ENCODE data around the gene ENKUR.

ENKUR gene

GRCh38 chr10:25048450-25048849, 32.5 kb upstream of the ENKUR start:
- Histone ChIP-seq H3K36me3 (ENCODE audit: insufficient read depth, low read length) (no peaks in the 10 kb centered on the region), H3K9ac (ENCODE audit: low read depth, low read length) (no peak overlapping the region), H3K4me3 (ENCODE audit: low read length) (no peak overlapping the region), H3K4me1 (ENCODE audit: control insufficient read depth, insufficient read depth, low read length) (peaks cover 8% of the 10 kb centered on the region), H3K4me2 (ENCODE audit: low read length) (no peak overlapping the region), H3K9me3 (replicated peaks; ENCODE audit: low read length) (no peaks in the 10 kb centered on the region), H3K27me3 (ENCODE audit: control insufficient read depth, insufficient read depth, low read length) (peaks cover 7% of the 10 kb centered on the region)

DNA sequence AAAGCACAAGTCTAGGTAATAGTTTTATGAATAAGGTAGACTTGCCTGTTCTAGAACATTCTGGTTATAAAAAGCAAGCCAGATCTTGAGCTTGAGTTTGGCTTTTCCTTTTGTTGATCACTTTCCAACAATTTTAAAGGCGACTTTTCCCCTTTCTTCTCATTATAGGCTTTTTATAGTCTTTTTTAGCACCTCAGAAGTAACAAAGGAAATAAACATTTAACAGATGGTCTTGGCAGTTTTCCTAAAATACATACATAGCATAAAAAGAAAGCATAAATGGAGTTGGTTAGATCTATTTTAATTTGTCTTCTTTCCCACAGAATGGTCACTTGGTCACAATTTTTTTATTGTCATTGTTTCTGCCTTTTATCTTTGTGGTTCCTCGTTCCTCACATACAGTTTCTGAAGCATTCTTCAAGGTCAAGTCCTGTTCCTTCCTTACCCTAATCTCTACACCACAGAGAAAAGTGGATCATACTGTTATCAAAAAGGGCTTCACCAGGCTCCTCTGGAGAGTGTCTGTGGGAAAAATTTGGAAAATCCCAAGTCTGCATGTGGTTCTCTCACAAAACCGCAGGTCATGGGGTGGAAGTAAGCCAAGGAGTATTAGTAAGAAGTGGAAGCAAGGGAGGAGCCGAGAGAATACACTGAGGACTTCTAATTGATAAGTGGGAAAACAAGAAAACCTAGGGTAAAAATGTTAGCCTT, 31.8 kb upstream of the ENKUR start:
- H3K27me3 ChIP-seq (ENCODE audit: control insufficient read depth, insufficient read depth, low read length) = peaks cover 7% of the 10 kb centered on the region

GRCh38 chr10:25047088-25047487, 31.1 kb upstream of the ENKUR start:
- Histone ChIP-seq H3K9ac (ENCODE audit: low read depth, low read length) (no peak overlapping the region), H3K4me1 (ENCODE audit: control insufficient read depth, insufficient read depth, low read length) (peaks cover 8% of the 10 kb centered on the region), H3K36me3 (ENCODE audit: insufficient read depth, low read length) (no peaks in the 10 kb centered on the region), H3K9me3 (replicated peaks; ENCODE audit: low read length) (no peaks in the 10 kb centered on the region), H3K4me3 (ENCODE audit: low read length) (no peak overlapping the region), H3K4me2 (ENCODE audit: low read length) (no peak overlapping the region), H3K27me3 (ENCODE audit: control insufficient read depth, insufficient read depth, low read length) (peaks cover 7% of the 10 kb centered on the region)

More for the DNA sequence above, 31.8 kb upstream of the ENKUR start:
- H3K9ac ChIP-seq (ENCODE audit: low read depth, low read length) = no peak overlapping the region
- no peak overlapping the region for H3K4me3 ChIP-seq (ENCODE audit: low read length)
- peaks cover 8% of the 10 kb centered on the region for H3K4me1 ChIP-seq (ENCODE audit: control insufficient read depth, insufficient read depth, low read length)
- no peak overlapping the region for H3K4me2 ChIP-seq (ENCODE audit: low read length)
- no peaks in the 10 kb centered on the region for H3K9me3 ChIP-seq (replicated peaks; ENCODE audit: low read length)
- H3K36me3 ChIP-seq (ENCODE audit: insufficient read depth, low read length) = no peaks in the 10 kb centered on the region

GRCh38 chr10:25046641-25047040, 30.7 kb upstream of the ENKUR start:
- H3K27me3 ChIP-seq (ENCODE audit: control insufficient read depth, insufficient read depth, low read length) = peaks cover 7% of the 10 kb centered on the region
- no peaks in the 10 kb centered on the region for H3K9me3 ChIP-seq (replicated peaks; ENCODE audit: low read length)
- no peak overlapping the region for H3K4me3 ChIP-seq (ENCODE audit: low read length)
- no peak overlapping the region for H3K9ac ChIP-seq (ENCODE audit: low read depth, low read length)
- peaks cover 8% of the 10 kb centered on the region for H3K4me1 ChIP-seq (ENCODE audit: control insufficient read depth, insufficient read depth, low read length)
- no peaks in the 10 kb centered on the region for H3K36me3 ChIP-seq (ENCODE audit: insufficient read depth, low read length)
- no peak overlapping the region for H3K4me2 ChIP-seq (ENCODE audit: low read length)

DNA sequence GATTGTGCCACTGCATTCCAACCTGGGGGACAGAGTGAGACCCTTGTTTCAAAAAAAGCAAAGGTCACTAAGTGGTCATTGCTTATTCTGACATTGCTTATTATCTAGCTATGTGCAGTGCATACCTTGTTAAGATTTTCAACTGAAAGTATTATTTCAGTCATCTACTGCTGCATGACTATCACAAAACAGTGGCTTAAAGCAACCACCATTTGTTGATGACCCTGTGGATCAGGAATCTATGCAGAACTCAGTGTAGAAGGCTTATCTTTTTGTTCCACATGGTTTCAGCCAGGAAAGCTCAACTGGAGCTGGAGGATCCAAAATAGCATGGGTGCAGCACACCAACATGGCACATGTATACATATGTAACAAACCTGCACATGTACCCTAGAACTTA, 23.6 kb upstream of the ENKUR start:
- H3K9me3 ChIP-seq (replicated peaks; ENCODE audit: low read length) = no peaks in the 10 kb centered on the region
- H3K4me2 ChIP-seq (ENCODE audit: low read length) = no peak overlapping the region
- peaks cover 6% of the 10 kb centered on the region for H3K27me3 ChIP-seq (ENCODE audit: control insufficient read depth, insufficient read depth, low read length)
- H3K9ac ChIP-seq (ENCODE audit: low read depth, low read length) = no peak overlapping the region
- no peaks in the 10 kb centered on the region for H3K36me3 ChIP-seq (ENCODE audit: insufficient read depth, low read length)
- no peak overlapping the region for H3K4me3 ChIP-seq (ENCODE audit: low read length)
- H3K4me1 ChIP-seq (ENCODE audit: control insufficient read depth, insufficient read depth, low read length) = no peaks in the 10 kb centered on the region

- peaks cover 6% of the 10 kb centered on the region for H3K27me3 ChIP-seq (ENCODE audit: control insufficient read depth, insufficient read depth, low read length)
- no peaks in the 10 kb centered on the region for H3K4me1 ChIP-seq (ENCODE audit: control insufficient read depth, insufficient read depth, low read length)
- H3K9me3 ChIP-seq (replicated peaks; ENCODE audit: low read length) = no peaks in the 10 kb centered on the region
- no peak overlapping the region for H3K4me2 ChIP-seq (ENCODE audit: low read length)
- H3K36me3 ChIP-seq (ENCODE audit: insufficient read depth, low read length) = no peaks in the 10 kb centered on the region
- H3K9ac ChIP-seq (ENCODE audit: low read depth, low read length) = no peak overlapping the region
- H3K4me3 ChIP-seq (ENCODE audit: low read length) = no peak overlapping the region
Observed at GRCh38 chr10:25038325-25038724, 22.4 kb upstream of the ENKUR start.

- H3K4me3 ChIP-seq (ENCODE audit: low read length) = no peak overlapping the region
- H3K4me2 ChIP-seq (ENCODE audit: low read length) = no peak overlapping the region
- H3K9ac ChIP-seq (ENCODE audit: low read depth, low read length) = no peak overlapping the region
- H3K4me1 ChIP-seq (ENCODE audit: control insufficient read depth, insufficient read depth, low read length) = no peaks in the 10 kb centered on the region
- H3K36me3 ChIP-seq (ENCODE audit: insufficient read depth, low read length) = no peaks in the 10 kb centered on the region
- no peaks in the 10 kb centered on the region for H3K9me3 ChIP-seq (replicated peaks; ENCODE audit: low read length)
- peaks cover 6% of the 10 kb centered on the region for H3K27me3 ChIP-seq (ENCODE audit: control insufficient read depth, insufficient read depth, low read length)
Observed at GRCh38 chr10:25036381-25036780, 20.4 kb upstream of the ENKUR start.

- Histone ChIP-seq H3K27me3 (ENCODE audit: control insufficient read depth, insufficient read depth, low read length) (no peaks in the 10 kb centered on the region), H3K4me1 (ENCODE audit: control insufficient read depth, insufficient read depth, low read length) (peaks cover 3% of the 10 kb centered on the region), H3K9ac (ENCODE audit: low read depth, low read length) (no peak overlapping the region), H3K4me3 (ENCODE audit: low read length) (no peak overlapping the region), H3K9me3 (replicated peaks; ENCODE audit: low read length) (no peaks in the 10 kb centered on the region), H3K4me2 (ENCODE audit: low read length) (no peak overlapping the region), H3K36me3 (ENCODE audit: insufficient read depth, low read length) (no peaks in the 10 kb centered on the region)
Observed at GRCh38 chr10:25029519-25029918, 13.6 kb upstream of the ENKUR start.

DNA sequence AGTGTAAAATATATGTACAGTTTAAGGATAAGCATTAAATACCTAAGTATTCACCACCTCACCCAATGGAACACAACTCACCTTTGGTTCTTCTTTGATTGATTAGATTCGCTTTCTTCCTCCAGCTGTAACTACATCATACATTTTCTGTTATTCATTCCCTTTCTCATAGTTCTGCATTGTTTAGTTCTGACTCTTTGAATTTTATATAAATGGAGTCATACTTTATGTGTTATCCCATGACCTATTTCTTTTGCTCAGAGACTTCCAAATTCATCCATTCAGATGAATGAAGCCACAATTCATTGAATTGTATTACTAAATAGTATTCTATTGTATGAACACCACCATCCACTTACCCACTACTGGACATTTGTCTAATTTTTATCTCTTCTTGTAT, 12.8 kb upstream of the ENKUR start:
- Histone ChIP-seq H3K9me3 (replicated peaks; ENCODE audit: low read length) (no peaks in the 10 kb centered on the region), H3K9ac (ENCODE audit: low read depth, low read length) (no peak overlapping the region), H3K27me3 (ENCODE audit: control insufficient read depth, insufficient read depth, low read length) (no peaks in the 10 kb centered on the region), H3K4me3 (ENCODE audit: low read length) (no peak overlapping the region), H3K36me3 (ENCODE audit: insufficient read depth, low read length) (no peaks in the 10 kb centered on the region), H3K4me2 (ENCODE audit: low read length) (no peak overlapping the region), H3K4me1 (ENCODE audit: control insufficient read depth, insufficient read depth, low read length) (peaks cover 3% of the 10 kb centered on the region)

DNA sequence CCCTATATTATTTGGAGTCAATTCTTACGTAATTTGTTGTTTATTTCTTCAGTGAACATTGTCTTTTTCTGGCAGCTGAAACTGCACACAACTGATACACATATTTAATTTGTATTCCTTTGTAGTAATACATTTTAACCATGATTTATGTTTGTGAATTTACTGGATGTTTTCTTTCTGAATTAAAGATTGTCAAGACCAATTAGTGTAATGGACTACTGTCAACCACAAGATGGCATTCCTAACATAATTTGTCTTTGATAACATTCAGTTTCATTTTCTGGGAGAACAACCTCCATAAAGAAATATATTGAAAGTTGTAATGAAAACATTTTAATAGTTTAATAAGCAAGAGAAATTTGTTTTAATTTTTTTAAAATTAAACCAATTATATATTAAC, 10.5 kb upstream of the ENKUR start:
- Histone ChIP-seq H3K36me3 (ENCODE audit: insufficient read depth, low read length) (no peaks in the 10 kb centered on the region), H3K4me1 (ENCODE audit: control insufficient read depth, insufficient read depth, low read length) (peaks cover 3% of the 10 kb centered on the region), H3K4me2 (ENCODE audit: low read length) (no peak overlapping the region), H3K9me3 (replicated peaks; ENCODE audit: low read length) (no peaks in the 10 kb centered on the region), H3K27me3 (ENCODE audit: control insufficient read depth, insufficient read depth, low read length) (no peaks in the 10 kb centered on the region), H3K4me3 (ENCODE audit: low read length) (no peak overlapping the region), H3K9ac (ENCODE audit: low read depth, low read length) (no peak overlapping the region)

- peaks cover 3% of the 10 kb centered on the region for H3K4me1 ChIP-seq (ENCODE audit: control insufficient read depth, insufficient read depth, low read length)
- no peaks in the 10 kb centered on the region for H3K36me3 ChIP-seq (ENCODE audit: insufficient read depth, low read length)
- H3K9ac ChIP-seq (ENCODE audit: low read depth, low read length) = no peak overlapping the region
- no peak overlapping the region for H3K4me2 ChIP-seq (ENCODE audit: low read length)
- H3K27me3 ChIP-seq (ENCODE audit: control insufficient read depth, insufficient read depth, low read length) = no peaks in the 10 kb centered on the region
- no peaks in the 10 kb centered on the region for H3K9me3 ChIP-seq (replicated peaks; ENCODE audit: low read length)
- H3K4me3 ChIP-seq (ENCODE audit: low read length) = no peak overlapping the region
Observed at GRCh38 chr10:25024528-25024927, 8.6 kb upstream of the ENKUR start.

GRCh38 chr10:25023278-25023677, 7.3 kb upstream of the ENKUR start:
- H3K36me3 ChIP-seq (ENCODE audit: insufficient read depth, low read length) = no peaks in the 10 kb centered on the region
- no peak overlapping the region for H3K4me3 ChIP-seq (ENCODE audit: low read length)
- no peaks in the 10 kb centered on the region for H3K9me3 ChIP-seq (replicated peaks; ENCODE audit: low read length)
- H3K4me2 ChIP-seq (ENCODE audit: low read length) = no peak overlapping the region
- no peak overlapping the region for H3K9ac ChIP-seq (ENCODE audit: low read depth, low read length)
- H3K4me1 ChIP-seq (ENCODE audit: control insufficient read depth, insufficient read depth, low read length) = no peaks in the 10 kb centered on the region
- H3K27me3 ChIP-seq (ENCODE audit: control insufficient read depth, insufficient read depth, low read length) = no peaks in the 10 kb centered on the region
